Fibroblast of gingiva (primary cell): ENCODE results near the gene CHD6.
A peak's percentile ranks its signal among the peaks of the same experiment; 100 is the strongest.

Experiments used
- DNase-seq: peaks from one replicate; pipeline ENCODE4 v3.0.0-alpha.2; 2011; ENCODE audit warnings: low read depth

Gene CHD6

DNA sequence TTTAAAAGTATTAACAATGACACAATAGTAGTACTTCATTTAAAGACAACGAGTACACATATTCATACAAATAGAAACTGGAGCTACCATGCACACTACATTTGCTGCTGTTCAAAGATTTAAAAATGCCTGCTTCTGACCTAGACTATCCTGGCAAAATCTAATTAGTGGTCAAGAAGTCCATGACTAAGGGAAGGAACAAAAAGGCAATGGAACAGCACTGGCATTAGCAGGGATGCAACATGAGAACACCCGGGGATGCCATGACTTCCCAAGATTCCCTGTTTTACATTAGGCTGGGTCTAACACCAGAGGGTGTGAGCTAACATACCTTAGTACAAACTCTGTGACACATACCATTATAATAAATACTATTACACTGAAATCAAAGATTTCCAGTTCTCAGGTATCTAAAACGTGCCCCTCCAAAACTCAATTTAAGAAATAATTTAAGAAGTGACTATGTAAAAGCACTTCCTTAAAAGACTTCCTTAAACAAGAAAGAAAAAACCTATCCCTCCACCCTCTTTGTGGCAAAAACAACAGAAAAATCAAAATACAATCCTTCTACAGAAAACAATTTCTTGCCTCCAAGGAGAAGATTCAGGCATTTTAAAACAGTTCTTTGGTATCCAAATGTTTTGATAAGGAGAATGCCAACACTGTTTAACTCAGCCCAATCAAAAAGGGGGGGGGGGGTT is 25.5 kb downstream of the CHD6 start:
- DNase-seq = no peak

DNA sequence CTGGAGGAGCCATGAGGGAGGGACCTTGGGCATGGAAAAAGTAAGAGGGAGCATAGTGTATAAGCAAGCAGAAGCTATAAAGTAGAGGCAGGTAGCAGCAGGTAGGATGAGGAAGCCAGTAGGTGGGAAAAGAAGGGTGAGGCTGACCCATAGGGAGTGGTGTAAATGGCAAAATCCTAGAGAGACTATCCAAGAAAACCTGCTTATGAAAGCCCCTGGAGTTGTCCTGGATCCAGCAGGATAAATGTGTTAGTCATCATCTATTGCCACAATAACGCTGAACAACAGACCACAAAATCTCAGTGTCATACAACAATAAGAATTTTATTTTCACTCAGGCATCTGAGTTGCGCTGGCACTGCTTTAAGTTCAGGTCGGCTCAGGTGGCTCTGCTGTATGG is 30.2 kb downstream of the CHD6 start:
- peak; percentile 71 for DNase-seq

DNA sequence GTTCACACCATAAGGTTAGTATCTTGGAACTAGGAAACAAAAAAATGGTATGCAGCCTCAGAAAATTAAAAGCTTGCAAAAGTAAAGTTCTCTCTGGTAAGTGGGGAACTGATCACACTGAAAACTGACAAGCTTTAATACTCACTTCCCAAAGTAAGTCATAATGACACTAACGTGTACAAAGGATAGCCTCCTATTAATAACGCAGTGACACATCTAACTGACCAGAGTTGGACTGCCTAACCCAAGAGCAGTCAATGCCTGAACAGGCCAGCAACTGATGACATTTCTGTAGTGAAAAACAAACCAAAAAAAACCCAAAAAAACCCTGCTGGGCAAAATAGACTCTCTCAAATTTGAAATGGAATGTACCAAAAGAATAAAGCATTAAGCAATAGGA is 30.7 kb downstream of the CHD6 start:
- peak; percentile 18 for DNase-seq

DNA sequence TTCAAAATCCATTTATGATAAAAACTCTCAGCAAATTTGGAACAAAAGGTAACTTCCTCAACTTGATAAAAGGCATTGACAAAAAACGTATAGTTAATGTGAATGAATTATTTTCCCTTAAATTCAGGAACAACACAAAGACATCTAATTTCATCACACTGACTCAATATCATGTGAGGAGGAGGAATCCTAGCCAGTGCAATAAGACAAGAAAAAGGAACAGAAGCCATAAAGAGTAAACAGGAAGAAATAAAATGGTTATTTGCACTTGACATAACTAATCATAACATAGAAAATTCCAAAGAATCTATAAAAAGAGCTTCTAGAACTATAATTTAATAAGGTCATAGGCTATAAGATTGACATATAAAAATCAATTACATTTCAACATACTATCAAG is 31.4 kb downstream of the CHD6 start:
- DNase-seq = no peak

DNA sequence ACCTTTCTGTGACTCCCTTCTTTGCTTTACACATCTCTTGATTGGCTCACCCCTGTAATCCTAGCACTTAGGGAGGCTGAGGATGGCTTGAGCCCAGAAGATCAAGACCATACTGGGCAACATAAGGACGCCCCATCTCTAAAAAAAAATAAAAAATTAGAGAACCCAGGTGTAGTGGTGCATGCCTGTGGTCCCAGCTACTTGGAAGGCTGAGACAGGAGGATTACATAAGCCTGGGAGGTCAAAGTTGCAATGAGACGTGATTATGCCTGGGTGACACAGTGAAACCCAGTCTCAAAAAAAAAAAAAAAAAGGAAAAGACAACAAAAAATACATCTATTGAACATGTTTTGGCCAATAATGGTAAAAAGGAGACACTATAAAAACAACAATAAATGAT is 37.8 kb downstream of the CHD6 start:
- no peak for DNase-seq

DNA sequence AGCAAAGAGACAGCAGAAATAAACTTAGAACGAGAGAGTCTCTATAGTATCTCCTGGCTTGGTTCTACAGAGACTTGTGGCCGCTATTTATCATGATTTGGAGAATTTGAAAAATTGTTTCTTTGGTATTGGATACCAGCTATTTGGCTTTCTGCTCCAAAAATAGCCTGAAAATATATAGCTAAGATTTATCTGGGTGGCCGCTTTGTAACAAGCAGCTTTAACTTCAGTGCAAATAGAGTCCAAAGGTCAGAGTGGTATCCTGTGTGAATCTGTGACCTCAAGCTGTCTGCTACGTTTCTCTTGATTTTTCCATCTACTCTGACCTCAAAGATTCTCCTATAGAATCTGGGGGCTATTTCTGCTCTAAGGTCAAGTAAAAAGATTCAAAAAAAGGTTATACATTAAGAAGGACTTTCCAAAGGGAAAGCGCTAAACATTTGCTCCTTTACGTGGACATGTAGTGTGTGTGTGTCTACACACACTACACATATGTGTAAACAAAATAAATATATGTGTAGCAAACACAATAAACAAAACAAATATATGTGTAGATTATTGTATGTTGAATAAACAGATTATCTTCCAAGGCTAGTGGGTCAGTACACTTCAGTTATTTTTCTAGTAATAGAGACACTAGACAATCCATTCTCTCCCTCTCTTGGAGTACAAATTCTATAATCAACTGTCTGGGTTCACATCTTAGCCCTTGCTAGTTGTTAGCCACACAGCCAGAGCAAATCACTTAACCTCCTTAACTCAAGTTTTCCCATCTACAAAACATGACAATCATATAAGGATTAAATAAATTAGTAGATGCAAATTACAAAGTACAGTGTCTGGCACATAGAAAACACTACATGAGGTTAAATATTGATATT is 40.8 kb downstream of the CHD6 start:
- DNase-seq = no peak

DNA sequence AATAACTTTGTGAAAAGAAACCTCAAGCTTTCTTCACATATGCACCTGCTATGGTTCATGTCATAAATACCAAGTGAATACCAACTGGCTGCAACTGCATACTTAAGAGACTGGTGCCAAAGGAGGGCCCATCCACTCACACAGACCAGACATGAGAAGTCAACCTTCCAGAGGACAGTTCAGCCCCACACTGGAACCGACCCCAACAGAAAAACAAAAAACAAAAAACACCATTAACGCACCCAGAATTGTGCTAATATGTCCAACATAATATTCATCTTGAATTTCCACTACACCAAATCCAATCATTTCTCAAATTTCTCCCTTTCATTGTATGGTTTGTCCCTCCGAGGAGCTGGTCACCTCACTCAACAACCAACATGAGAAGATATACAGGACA is 42.8 kb downstream of the CHD6 start:
- DNase-seq = no peak

DNA sequence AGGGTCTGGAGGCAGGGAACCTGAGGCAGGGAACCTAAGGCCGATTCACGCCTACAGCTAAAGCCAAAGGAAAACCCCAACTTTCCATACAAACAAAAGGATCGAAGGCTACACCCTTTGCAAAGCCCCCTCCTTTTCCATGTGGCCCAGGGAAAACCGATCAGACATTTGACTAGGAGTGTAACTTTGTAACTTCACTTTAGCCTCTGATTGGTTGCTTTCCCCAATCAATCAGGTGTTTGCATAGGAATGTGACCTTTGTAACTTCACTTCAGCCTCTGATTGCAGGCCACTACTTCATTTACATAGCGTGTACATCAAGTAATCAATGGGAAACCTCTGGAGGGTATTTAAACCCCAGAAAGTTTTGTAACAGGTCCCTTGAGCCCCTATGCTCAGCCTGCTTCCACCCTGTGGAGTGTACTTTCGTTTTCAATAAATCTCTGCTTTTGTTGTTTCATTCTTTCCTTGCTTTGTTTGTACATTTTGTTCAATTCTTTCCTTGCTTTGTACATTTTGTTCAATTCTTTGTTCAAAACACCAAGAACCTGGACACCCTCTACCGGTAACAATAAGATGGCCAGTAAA is 43.3 kb downstream of the CHD6 start:
- no peak for DNase-seq

DNA sequence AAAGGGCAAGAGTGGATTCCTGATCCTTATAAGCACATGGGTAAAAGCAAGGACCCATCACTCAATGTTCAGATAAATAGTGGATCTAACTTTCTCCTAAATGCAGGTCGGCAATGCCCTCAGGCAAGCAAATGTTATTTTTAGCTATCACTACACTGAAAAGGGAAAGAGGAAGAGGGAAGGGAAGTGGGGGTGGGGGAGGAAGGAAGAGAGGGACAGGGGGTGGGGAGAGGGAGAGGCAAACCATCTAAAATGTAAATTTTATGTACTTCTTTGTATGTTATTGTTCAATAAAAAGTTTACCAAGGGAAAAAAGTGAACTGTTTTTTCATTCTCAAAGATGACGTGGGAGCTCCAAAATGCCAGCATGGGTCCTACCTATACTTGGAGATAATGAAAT is 44.2 kb downstream of the CHD6 start:
- DNase-seq = no peak

DNA sequence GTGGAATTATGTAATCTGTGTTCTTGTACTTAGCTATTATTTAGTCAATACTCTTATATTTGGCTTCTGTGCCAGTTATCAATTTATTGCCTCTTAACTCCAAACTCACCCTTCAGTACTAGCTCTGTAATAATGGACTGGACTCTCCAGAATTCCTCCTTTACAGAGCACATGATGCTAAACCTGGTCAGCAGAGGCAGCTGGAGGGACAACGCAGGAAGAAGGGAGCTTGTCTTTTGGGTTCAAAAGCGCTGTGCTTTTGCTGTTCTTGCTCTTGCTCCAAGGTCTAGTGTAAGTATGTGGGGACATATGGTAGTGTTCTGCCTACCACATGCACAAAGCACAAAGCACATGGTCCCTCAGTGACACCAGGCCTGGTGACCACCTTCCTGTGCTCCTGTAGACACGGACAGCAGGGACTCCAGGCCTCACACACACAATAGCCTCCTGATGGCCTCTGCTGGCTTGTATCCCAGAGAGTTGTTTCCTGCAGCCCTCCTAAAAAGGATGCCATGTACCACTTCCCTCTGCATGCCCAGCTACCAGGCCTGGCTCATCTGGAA is 46.1 kb downstream of the CHD6 start:
- no peak for DNase-seq

DNA sequence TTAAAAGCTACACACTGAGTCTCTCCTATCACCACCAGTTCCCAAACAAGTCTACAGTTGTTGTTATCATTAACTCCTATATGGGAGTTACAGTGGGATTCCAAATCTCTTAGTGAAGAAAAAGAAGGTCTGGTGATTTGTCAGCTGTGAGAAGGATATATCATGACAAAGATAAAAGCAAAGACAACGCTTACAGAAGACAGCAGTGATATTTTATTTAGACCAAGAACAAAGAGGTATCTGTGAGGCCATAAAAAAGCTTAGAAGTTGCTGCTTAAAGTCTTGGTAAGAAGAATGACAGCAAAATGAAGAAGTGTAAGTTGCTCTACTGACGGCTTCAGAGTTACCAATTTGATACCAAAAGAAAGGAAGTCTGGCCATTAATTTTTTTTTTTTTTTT is 47.2 kb downstream of the CHD6 start:
- DNase-seq = no peak

DNA sequence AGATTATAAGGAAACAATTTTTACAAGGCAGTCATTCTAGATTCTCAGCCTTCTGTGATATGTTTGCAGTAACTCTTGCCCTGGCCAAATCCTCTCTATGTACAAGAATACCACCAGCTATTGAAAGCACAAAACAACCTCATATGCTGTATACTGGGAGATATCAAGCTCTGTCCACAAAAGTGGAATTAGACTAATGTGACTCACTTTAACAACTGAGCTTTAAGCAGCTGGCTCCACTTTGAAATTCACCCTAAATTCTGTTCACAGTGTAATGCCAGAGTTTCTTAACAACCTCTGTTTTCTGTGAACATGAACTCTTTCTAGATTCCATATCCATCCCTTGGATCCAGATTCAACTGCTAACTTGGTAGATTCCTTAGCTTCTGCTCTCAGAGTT is 47.6 kb downstream of the CHD6 start:
- DNase-seq = no peak

DNA sequence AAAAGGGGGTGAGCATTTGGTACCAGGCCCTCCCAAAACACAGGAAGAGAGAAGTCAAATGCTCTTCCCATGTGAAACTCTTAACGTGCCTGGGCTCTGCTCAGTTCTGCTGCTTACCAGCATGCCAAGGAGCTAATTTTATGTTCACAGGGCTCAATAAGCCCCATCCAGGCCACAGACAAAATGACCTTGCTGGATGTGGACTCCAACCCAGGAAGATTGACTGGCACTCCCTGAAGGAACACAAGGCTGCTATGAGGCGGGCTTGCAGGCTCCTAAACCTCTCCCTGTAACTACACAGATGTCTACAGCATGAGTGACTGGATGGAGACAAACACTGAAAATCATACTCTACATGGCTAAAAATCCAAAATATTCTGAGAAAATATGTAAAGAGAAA is 50.6 kb downstream of the CHD6 start:
- DNase-seq = no peak

DNA sequence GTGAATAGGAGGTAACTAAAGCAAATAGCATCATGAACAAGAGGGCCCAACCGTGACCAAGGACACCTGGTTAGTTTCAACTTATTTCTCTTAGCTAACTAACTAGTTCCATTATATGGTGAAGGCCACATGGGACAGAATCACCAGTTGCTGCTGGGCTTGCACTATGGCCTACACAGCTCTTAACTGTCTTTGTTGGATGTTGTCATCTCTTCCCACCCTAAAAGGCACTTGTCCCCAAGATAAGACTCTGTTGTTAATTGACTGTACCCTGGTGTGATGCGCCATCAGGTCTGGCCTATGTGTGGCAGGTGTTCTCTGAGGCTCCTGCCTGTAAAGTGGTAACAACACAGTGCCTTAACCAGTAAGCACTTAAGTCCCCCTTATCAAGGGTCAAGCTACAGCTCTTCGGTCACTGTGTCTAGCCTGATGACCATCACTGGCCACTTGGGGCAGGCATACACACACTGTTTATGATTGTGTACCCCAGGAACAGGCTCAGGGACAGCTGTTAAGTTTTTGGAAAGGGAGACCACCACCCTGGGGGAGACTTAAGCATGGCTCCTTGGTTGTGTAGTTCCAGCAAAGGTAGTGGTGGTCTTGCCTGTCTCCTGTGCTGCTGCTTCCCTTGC is 51.2 kb downstream of the CHD6 start:
- DNase-seq = no peak

DNA sequence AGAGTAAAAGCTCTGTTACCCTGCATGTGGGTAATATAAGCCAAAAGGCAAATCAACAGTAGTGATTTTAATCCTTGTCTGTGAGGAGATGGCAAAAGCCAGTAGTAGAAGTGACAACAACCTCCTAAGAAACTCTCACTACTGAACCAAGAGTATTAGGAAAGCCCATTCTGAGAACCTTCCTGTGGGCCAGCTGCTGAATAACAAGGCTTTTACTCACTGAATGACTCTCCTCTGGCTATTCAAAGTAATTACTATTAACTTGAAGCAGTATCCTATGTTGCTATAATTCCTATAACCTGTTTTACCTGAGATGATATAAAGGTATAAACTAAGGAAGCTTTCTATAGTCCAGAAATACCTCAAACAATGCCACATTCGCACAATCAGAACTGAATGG is 55.1 kb downstream of the CHD6 start:
- no peak for DNase-seq

DNA sequence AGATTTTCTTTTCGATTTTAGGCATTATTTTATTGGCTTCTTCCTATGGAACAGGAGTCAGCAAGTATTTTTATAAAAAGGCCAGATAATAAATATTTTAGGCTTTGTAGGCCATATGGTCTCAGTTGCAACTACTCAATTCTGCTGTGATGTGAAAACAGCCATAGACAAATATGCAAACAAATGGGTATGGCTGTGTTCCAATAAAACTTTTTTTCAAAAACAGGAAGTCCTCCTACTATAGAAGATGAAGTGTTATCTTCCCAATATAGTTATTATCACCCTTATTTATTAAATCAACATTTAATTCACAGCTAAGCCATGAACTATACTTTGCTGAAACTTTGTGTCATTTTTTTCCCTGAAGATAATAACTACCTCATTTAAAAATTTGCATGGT is 57.2 kb downstream of the CHD6 start:
- no peak for DNase-seq

DNA sequence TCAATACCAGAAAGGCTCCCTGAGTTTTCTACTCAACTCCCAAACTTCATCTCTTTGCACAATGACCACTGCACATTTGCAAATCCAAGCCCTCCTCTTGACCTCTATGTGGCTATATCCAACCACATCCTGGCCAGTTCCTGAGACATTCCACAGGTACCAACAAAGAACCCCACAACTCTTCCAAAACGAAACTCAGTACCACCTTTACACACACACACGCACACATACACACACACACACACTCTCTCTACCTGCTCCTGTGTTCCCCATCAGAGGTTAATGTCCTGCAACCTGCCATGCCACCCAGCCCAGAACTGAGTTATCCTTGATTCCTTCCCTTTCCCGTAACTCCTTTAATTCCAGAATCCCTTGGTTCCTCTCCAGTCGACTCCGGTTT is 58.5 kb downstream of the CHD6 start:
- DNase-seq = no peak

DNA sequence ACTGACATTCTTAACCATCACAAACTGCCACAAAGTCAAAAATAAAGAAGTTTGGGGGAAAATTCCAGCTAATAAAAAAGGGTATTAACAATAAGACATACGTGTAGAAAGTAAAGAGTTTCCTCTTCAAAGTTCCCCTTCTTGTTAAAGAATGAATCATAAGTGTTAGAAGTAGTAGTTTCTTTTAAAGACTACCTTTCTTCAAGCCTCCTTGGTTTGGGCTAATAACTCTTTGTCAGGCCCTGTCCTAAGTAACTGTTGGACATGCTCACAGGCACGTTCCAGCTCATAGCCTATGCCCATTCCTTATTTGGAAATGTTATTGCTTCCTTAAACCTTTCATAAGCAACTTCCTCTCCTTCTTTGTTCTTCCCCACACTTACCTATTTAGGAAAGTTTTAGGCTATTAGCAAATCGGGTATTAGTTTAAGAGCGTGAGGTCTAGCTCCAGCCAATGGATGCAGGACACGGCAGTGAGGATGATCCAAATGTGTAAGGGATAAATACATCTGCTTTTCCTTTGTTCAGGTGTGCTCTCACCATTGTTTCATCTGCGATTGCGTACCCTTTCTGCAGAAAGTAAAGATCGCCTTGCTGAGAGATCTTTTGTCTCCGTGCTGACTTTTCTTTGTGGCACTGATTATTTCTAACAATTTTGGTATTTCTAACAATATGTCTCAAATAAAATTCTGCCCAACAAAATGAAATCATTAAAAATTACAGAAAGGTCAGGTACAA is 64.9 kb downstream of the CHD6 start:
- DNase-seq = no peak

DNA sequence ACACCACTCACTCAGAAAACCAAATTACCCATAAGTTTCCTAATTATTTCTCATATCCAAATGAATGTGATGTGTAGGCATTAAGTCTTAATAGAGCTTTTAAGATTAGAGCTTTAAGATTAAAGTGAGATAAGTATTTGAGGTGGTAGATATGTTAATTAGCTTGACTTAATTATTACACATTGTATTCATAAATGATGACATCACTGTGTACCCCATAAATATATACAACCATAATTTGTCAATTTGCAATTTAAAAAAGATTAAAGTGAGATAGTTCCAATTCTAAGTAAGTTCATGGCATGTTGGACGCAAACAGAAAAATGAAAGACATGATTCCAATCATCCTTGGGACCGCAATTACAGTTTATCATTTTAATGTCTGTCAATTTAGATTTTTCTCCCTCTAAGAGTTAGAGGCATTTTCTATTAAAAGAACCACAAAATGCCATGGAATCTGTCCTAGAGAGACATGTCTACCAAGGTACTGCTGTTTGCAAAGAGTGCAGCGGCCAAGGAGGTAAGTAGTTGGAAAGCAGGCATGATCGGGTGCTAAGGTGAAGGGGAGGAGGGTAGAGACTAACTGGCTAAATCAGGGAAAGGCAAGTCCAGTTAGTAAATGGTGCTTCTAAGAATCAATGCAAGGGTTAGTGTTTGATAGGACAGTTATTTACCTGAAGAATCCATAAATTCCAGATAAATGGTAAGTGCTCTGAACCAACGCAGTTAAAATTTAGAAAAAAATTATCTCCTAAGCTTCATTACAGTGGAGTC is 65.7 kb downstream of the CHD6 start:
- DNase-seq = no peak

DNA sequence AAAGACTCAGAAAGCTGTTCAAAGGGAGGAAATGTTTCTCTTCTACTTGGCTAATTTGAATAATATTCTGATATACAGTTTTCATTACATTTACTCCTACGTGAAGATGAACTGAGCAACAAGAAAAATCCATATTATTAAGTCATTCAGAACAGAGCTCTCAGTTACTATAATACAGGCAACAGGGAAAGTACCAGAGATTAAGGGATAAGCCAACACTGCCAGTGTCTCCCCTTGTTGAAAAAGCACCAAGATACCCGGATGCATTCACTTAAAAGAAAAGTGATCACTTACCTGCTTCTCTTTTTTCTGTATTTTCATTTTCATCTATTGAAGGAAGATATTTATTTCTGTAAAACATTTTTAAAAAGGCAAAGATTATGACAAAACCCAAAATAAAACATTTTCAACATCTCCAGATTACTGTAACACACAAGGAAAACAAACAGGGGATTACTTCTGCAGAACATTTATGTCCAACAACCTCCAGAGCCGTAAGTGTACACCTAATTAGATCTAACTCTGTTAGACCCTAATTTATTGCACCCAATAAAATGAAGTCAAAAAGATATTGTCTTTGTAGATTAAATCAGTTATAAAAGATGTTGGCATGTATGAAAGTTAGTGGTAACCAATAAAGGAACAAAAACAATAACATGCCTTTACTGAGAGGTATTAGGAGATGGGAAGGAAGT is 67.0 kb downstream of the CHD6 start:
- DNase-seq = no peak
